SK-N-SH treated with all-trans-retinoic acid at 6 μM for 48 hours (cell line): ENCODE measurements around the gene SLC26A1.

Experiments used
- ATAC-seq: fragments of 200-7000 bp; cut with Tn5 transposase; 3 replicates; pipeline ENCODE4 v1.9.1; 2020; ENCODE audit warnings: mild to moderate bottlenecking, moderate library complexity
- ARNTL ChIP-seq: fragments of 450-650 bp; formaldehyde crosslinking; IDR thresholded peaks from 2 replicates; pipeline ENCODE4 v1.5.0; 2020; ENCODE audit warnings: low read depth, mild to moderate bottlenecking, moderate library complexity, borderline replicate concordance
- BACH2 ChIP-seq: fragments of 250-450 bp; sonication (Bioruptor Pico); IDR thresholded peaks from 2 replicates; pipeline ENCODE4 v1.9.0; 2021; ENCODE audit warnings: mild to moderate bottlenecking, borderline replicate concordance
- CREB5 ChIP-seq: fragments of 250-450 bp; sonication (Bioruptor Pico); IDR thresholded peaks from 2 replicates; pipeline ENCODE4 v1.5.1; 2020; ENCODE audit warnings: low read depth, mild to moderate bottlenecking, moderate library complexity
- CSDC2 ChIP-seq: fragments of 250-450 bp; sonication (Bioruptor Pico); IDR thresholded peaks from 2 replicates; pipeline ENCODE4 v1.5.0; 2020; ENCODE audit warnings: mild to moderate bottlenecking, moderate library complexity
- CSRNP3 ChIP-seq: fragments of 250-450 bp; sonication (Bioruptor Pico); IDR thresholded peaks from 2 replicates; pipeline ENCODE4 v1.5.1; 2021; ENCODE audit warnings: mild to moderate bottlenecking, moderate library complexity
- ESRRG ChIP-seq: fragments of 250-450 bp; sonication (Bioruptor Pico); IDR thresholded peaks from 2 replicates; pipeline ENCODE4 v1.6.1; 2021; ENCODE audit warnings: mild to moderate bottlenecking
- GLIS3 ChIP-seq: fragments of 250-450 bp; sonication (Bioruptor Pico); IDR thresholded peaks from 2 replicates; pipeline ENCODE4 v1.5.0; 2020; ENCODE audit warnings: mild to moderate bottlenecking, moderate library complexity
- ISL1 ChIP-seq: fragments of 250-450 bp; sonication (Bioruptor Pico); IDR thresholded peaks from 2 replicates; pipeline ENCODE4 v2.1.2; 2022; ENCODE audit warnings: mild to moderate bottlenecking, moderate library complexity
- POU6F1 ChIP-seq: fragments of 250-450 bp; sonication (Bioruptor Pico); IDR thresholded peaks from 2 replicates; pipeline ENCODE4 v1.8.0; 2021; ENCODE audit warnings: low read depth, mild to moderate bottlenecking, moderate library complexity, borderline replicate concordance
- PPARA ChIP-seq: fragments of 250-450 bp; sonication (Bioruptor Pico); IDR thresholded peaks from 2 replicates; pipeline ENCODE4 v1.5.0; 2020; ENCODE audit warnings: mild to moderate bottlenecking, borderline replicate concordance
- RARB ChIP-seq: fragments of 250-450 bp; sonication (Bioruptor Pico); IDR thresholded peaks from 2 replicates; pipeline ENCODE4 v1.8.0; 2021; ENCODE audit warnings: mild to moderate bottlenecking, moderate library complexity
- SNAI2 ChIP-seq: fragments of 250-450 bp; sonication (Bioruptor Pico); IDR thresholded peaks from 2 replicates; pipeline ENCODE4 v1.5.0; 2020; ENCODE audit warnings: mild to moderate bottlenecking, moderate library complexity
- TCF4 ChIP-seq: fragments of 250-450 bp; sonication (Bioruptor Pico); IDR thresholded peaks from 2 replicates; pipeline ENCODE4 v1.8.0; 2021; ENCODE audit warnings: mild to moderate bottlenecking, moderate library complexity, borderline replicate concordance
- TOX ChIP-seq: fragments of 250-450 bp; sonication (Bioruptor Pico); IDR thresholded peaks from 2 replicates; pipeline ENCODE4 v1.8.0; 2021; ENCODE audit warnings: mild to moderate bottlenecking, moderate library complexity, borderline replicate concordance
- TSHZ2 ChIP-seq: fragments of 250-450 bp; sonication (Bioruptor Pico); IDR thresholded peaks from 2 replicates; pipeline ENCODE4 v1.5.0; 2020; ENCODE audit warnings: mild to moderate bottlenecking, moderate library complexity
- ZC3H10 ChIP-seq: fragments of 250-450 bp; sonication (Bioruptor Pico); IDR thresholded peaks from 2 replicates; pipeline ENCODE4 v1.5.1; 2021; ENCODE audit warnings: mild to moderate bottlenecking, moderate library complexity
- ZFP3 ChIP-seq: fragments of 250-450 bp; sonication (Bioruptor Pico); IDR thresholded peaks from 2 replicates; pipeline ENCODE4 v1.5.0; 2020; ENCODE audit warnings: mild to moderate bottlenecking, moderate library complexity
- ZFP30 ChIP-seq: fragments of 450-650 bp; formaldehyde crosslinking; IDR thresholded peaks from 2 replicates; pipeline ENCODE4 v1.5.0; 2022; ENCODE audit warnings: mild to moderate bottlenecking, moderate library complexity
- ZNF565 ChIP-seq: fragments of 450-650 bp; formaldehyde crosslinking; conservative IDR thresholded peaks from 2 replicates; pipeline ENCODE4 v1.5.0; 2020; ENCODE audit warnings: low read depth, mild to moderate bottlenecking, moderate library complexity
- ZNF70 ChIP-seq: fragments of 450-650 bp; formaldehyde crosslinking; IDR thresholded peaks from 2 replicates; pipeline ENCODE4 v1.5.0; 2020; ENCODE audit warnings: mild to moderate bottlenecking, moderate library complexity
- ZNF8 ChIP-seq: fragments of 450-650 bp; formaldehyde crosslinking; IDR thresholded peaks from 2 replicates; pipeline ENCODE4 v1.5.0; 2020; ENCODE audit warnings: mild to moderate bottlenecking, moderate library complexity

The SLC26A1 gene

GRCh38 chr4:960140-960635 lies 33.0 kb downstream of the SLC26A1 start (continued):
- TF ChIP-seq BACH2 (CRISPR knock-in tag) (no peak), ZNF565 (no peak), CSDC2 (no peak), ZNF8 (no peak), GLIS3 (no peak)
- TF ChIP-seq, all 23 proteins: peak for 0

- TF ChIP-seq ISL1 (no peak), ZFP30 (no peak), CSRNP3 (no peak), ZFP3 (no peak), ESRRG (no peak)
- ATAC-seq, result no peak
Observed at GRCh38 chr4:959338-960139, 33.7 kb downstream of the SLC26A1 start.

GRCh38 chr4:958696-959337 lies 34.4 kb downstream of the SLC26A1 start:
- TF ChIP-seq ISL1 (no peak), TSHZ2 (no peak), PPARA (no peak), GLIS3 (no peak), ZFP3 (no peak), POU6F1 (CRISPR knock-in tag) (no peak), ZNF8 (no peak), ZNF70 (CRISPR knock-in tag) (no peak), TCF4 (no peak), RARB (CRISPR knock-in tag) (no peak), ZFP30 (no peak), ARNTL (CRISPR knock-in tag) (no peak), BACH2 (CRISPR knock-in tag) (no peak), CSRNP3 (no peak), SNAI2 (CRISPR knock-in tag) (no peak), CSDC2 (no peak)
- ATAC-seq, result no peak

- ATAC-seq, result no peak
- no peak for TF ChIP-seq CREB5 (CRISPR knock-in tag)
- no peak for TF ChIP-seq TOX
- TF ChIP-seq ZNF70 (CRISPR knock-in tag), result no peak
- TF ChIP-seq ZC3H10, result no peak
- TF ChIP-seq RARB (CRISPR knock-in tag), result no peak
- TF ChIP-seq TSHZ2, result no peak
- TF ChIP-seq CSDC2, result no peak
- no peak for TF ChIP-seq POU6F1 (CRISPR knock-in tag)
- TF ChIP-seq ISL1, result no peak
- no peak for TF ChIP-seq TCF4
- TF ChIP-seq ARNTL (CRISPR knock-in tag), result no peak
Observed at GRCh38 chr4:958314-958665, 34.9 kb downstream of the SLC26A1 start.
